Ishikawa (cell line): ENCODE data around the gene RALA.

ENCODE experiments used
- CEBPB ChIP-seq: IDR thresholded peaks from 2 replicates; pipeline ENCODE4 v1.6.1; 2012
- CREB1 ChIP-seq: IDR thresholded peaks from 2 replicates; pipeline ENCODE4 v1.6.1; 2012; ENCODE audit warnings: low read depth
- EGR1 ChIP-seq: IDR thresholded peaks from 2 replicates; pipeline ENCODE4 v1.6.1; 2012
- EP300 ChIP-seq: IDR thresholded peaks from 2 replicates; pipeline ENCODE4 v1.6.1; 2012; ENCODE audit warnings: borderline replicate concordance
- RAD21 ChIP-seq: IDR thresholded peaks from 2 replicates; pipeline ENCODE4 v1.6.1; 2012; ENCODE audit warnings: low read depth
- TF ChIP-seq, protein P1 (sequence below): IDR thresholded peaks from 2 replicates; pipeline ENCODE4 v1.6.1; 2012
- TF ChIP-seq, protein P2 (sequence below): IDR thresholded peaks from 2 replicates; pipeline ENCODE4 v1.6.1; 2012; ENCODE audit warnings: low read depth, mild to moderate bottlenecking
- TF ChIP-seq, protein P3 (sequence below): IDR thresholded peaks from 2 replicates; pipeline ENCODE4 v1.6.1; 2012

DNA sequence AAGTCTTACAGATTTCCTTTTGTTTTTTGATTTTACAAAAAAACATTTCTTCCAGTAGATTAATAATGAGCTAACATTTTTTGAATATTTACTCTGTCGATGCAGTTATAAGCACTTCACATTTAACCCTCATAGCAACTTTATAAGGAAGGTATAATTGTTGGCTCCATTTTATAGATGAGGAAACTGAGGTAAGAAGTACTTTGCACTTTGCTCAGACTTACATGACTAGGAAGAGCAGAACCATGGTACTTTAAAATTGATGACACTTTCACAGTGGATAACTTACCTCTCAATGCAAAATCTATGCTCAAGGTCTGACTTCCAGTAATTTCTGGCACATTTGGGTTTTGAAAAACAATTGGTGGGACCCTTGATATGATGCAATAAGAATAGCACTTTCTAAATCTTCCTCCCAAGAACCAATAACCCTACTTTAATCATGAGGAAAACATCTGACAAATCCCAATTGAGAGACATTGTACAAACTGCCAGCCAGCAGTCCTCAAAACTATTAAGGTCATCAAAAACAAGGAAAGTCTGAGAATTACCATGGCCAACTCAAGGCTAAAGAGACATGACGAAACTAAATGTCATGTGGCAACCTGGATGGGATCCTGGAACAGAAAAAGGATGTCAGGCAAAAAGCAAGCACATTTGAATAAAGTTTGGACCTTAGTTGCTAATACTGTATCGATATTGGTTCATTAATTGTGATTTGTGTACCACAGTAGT is 72.6 kb downstream of the RALA start:
- TF ChIP-seq CREB1 (no peak), RAD21 (no peak), EP300 (no peak), EGR1 (no peak), CEBPB (no peak)
- TF ChIP-seq, protein P1, sequence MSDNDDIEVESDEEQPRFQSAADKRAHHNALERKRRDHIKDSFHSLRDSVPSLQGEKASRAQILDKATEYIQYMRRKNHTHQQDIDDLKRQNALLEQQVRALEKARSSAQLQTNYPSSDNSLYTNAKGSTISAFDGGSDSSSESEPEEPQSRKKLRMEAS, result no peak
- TF ChIP-seq, protein P2, sequence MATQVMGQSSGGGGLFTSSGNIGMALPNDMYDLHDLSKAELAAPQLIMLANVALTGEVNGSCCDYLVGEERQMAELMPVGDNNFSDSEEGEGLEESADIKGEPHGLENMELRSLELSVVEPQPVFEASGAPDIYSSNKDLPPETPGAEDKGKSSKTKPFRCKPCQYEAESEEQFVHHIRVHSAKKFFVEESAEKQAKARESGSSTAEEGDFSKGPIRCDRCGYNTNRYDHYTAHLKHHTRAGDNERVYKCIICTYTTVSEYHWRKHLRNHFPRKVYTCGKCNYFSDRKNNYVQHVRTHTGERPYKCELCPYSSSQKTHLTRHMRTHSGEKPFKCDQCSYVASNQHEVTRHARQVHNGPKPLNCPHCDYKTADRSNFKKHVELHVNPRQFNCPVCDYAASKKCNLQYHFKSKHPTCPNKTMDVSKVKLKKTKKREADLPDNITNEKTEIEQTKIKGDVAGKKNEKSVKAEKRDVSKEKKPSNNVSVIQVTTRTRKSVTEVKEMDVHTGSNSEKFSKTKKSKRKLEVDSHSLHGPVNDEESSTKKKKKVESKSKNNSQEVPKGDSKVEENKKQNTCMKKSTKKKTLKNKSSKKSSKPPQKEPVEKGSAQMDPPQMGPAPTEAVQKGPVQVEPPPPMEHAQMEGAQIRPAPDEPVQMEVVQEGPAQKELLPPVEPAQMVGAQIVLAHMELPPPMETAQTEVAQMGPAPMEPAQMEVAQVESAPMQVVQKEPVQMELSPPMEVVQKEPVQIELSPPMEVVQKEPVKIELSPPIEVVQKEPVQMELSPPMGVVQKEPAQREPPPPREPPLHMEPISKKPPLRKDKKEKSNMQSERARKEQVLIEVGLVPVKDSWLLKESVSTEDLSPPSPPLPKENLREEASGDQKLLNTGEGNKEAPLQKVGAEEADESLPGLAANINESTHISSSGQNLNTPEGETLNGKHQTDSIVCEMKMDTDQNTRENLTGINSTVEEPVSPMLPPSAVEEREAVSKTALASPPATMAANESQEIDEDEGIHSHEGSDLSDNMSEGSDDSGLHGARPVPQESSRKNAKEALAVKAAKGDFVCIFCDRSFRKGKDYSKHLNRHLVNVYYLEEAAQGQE, result no peak
- TF ChIP-seq, protein P3, sequence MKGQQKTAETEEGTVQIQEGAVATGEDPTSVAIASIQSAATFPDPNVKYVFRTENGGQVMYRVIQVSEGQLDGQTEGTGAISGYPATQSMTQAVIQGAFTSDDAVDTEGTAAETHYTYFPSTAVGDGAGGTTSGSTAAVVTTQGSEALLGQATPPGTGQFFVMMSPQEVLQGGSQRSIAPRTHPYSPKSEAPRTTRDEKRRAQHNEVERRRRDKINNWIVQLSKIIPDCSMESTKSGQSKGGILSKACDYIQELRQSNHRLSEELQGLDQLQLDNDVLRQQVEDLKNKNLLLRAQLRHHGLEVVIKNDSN, result no peak
